ENCODE results near the gene PSME1.

The PSME1 gene

DNA sequence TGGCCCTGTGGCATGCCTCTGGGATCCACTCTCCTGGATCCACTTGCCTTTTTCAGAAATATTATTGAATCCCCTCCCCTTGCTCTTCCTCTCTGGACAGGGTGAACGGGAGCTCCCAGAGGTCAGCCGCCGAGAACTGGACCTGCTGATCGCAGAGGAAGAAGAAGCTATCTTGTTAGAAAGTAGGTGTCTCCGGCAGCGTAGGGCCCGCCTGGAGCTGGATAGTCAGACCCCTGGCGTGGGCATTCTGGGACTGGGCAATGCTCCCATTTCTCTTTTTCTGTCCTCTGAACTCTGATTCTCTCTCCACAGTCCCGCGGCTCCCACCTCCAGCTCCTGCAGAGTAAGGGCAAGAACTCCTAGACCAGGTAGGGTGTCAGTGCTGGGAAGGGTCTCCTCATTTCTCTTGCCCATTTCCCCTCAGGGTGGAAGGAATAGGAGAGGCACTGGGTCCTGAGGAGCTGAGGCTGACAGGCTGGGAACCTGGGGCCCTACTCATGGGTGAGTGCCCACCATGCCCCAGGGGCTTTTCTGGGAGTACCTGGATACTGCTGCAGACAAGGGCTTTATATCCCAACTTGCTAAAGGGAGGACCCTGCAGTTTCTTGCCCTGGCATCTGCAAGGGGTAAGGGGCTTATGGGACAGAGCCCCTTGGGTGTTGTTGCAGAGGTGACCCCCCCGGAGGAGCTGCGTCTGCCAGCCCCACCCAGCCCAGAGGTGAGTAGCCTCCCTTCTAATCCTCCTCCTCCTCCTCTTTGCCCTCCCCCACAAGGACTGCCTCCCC is 41.2 kb downstream of the PSME1 start:
- DNase-seq, result no peak

DNA sequence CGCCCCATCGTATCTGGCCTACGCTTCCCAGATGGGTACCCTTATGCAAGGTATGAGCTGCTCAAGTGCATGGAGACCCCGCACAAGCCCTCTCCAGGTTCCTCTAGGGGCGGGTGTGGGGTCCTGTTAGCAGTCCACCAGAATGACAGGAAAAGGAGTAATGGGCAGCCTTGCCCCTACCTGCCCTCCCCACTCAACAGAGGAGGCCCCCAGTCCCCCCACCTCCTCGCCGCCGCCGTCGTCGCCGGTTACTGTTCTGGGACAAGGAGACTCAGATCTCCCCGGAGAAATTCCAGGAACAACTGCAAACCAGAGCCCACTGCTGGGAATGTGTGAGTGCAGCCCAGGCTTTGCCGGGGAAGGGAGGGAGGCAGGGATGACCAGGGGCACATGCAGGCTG is 41.9 kb downstream of the PSME1 start:
- no peak for DNase-seq

DNA sequence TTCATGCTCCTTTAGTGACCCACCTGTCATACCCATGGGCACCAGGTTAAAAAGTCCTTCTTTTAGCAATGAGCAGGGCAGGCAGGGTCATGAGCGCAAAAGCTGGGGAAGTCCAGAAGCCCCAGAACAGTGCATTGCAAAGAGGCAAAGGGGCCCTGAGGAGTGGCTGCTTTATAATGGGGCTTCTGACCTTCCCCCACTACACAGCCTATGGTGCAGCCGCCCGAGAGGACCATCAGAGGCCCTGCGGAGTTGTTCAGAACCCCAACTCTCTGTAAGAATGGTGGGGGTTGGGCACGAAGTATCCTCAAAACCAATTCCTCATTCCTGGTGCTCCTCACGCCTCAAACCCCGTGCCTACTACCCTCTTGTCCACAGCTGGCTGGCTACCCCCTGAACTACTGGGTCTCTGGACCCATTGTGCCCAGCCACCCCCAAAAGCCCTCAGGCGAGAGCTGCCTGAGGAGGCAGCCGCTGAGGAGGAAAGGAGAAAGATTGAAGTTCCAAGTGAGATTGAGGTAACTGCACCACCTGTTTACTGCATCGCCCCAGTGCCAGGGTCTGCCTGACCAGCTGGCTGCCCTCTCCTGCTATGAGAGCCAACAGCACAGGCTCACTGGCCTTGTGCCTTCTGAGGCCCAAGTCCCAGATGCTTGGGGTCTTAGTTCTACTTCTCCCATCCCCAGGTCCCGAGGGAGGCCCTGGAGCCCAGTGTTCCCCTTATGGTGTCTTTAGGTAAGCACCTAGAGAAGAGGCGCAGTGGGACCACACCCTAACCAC is 42.6 kb downstream of the PSME1 start:
- DNase-seq, result no peak

DNA sequence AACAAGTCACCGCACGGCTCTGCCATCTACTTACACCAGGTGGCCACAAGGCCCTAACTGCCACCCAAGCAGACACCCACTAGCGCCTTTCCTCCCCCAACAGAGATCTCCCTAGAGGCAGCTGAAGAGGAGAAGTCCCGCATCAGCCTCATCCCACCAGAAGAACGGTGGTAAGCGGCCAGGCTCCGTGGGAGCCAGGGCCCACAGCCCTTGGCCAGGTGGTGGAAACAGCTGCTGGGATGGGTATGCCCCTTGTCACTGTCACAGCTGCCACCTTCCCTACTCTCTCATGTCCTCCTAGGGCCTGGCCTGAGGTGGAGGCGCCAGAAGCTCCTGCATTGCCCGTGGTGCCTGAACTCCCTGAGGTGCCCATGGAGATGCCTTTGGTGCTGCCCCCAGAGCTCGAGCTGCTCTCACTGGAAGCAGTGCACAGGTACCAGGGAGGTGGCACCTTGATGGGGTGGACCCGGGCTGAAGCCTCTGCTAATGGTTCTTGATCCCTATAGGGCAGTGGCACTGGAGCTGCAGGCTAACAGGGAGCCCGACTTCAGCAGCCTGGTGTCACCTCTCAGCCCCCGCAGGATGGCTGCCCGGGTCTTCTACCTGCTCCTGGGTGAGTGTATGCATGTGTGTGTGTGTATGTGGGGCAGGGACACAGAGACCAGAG is 43.4 kb downstream of the PSME1 start:
- DNase-seq, result no peak

DNA sequence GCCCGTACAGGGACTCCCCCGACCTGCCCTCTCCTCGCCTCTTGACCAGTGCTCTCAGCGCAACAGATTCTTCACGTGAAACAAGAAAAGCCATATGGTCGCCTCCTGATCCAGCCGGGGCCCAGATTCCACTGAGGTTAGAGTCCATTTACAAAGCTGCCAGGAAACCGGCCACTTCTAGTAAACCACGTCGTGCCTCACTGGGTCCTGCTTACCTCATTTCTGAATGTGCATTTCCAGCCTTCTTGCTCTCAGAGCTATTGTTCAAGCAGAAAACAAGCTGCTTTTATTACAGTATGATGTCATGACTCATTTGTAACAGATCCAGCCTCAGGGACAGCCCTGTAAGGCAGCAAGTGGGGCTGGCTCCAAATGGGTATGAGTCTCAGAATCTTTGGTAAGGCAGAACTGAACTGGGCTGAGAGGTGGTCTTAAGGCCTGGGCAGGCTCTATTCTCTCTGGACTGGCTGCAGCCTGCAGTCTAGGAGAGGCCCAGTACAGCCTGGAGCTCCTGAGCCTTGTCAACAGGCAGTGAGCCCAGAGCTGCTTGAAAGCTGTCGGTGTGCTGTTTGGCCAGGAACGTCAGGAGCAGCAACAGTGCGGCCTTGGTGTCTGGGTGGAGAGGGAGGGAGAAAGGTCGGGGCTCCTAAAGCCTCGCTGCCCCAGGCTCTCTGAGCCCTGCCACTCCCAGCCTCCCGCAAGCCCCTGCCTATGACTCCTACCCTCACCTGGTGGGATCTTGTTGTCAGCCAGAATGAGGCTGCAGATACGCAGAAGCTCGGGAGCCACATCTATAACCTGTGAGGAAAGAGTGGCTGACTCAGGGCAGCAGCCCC is 44.2 kb downstream of the PSME1 start:
- DNase-seq, result no peak

DNA sequence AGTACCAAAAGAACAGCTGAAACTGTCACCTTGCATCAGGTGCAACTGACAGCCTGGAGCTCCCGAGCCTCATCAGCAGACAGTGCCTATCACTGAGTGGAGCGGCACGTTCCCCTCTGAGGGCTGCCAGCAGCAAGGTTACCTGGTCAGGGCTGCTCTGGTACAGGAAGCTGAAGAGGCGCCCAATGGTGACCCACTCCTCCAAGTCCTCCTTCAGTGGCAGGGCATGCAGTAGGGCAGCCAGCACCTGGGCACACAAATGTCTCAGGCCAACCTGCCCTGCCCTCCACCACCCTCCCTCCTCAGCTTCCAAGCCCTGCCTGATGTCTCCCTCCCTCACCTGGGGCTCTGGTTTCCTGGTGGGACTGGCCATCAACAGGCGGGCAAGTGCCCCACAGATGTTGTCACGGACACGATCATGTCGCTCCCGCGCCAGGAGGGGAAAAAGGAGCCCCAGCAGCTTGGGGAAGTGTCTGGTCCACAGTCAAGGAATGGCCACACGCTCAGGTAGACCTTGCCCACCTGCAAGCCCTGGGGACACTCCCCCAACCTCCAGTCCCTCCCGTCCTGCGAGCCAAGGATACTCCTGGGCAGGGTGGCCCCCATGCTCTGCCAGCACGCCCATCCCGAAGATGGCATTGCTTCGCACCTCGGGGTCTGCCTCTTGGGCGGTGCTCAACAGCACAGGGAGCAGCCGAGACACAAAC is 45.5 kb downstream of the PSME1 start:
- DNase-seq, result no peak

DNA sequence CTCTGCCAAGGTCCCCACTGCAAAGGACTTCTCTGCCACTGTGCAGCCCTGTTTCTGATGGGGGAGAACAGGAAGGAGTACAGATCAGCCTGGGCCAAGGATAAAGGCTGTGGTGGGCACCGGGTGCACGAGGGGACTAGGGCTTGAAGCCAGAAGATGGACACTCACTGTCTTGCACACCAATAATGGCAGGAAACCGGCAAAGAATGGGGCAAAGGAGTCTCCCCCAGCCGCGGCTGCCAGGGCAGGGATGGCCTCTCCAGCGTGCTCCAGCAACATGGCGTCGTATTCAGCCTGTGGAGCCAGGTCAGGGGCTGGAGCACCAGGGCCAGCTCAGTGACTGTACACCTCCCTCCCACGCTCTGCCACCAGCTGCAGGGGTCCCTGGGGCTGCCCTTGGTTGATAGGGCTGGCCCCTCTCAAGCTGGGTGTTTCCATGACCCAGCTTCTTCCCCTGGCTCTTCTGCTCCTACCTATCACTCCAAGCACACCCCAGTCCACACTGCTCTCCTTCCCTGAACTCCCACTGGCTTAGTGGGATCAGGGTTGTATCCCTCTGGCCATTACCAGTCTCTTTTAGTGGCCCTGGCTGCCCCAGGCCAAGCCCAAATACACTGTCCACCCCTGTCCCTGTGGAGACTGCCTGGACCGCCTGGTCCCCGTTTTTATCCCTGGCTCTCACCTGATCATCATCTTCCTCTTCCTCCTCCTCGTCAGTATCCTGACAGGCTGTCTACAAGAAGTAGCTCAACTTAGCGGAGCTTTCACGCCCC is 46.3 kb downstream of the PSME1 start:
- no peak for DNase-seq

DNA sequence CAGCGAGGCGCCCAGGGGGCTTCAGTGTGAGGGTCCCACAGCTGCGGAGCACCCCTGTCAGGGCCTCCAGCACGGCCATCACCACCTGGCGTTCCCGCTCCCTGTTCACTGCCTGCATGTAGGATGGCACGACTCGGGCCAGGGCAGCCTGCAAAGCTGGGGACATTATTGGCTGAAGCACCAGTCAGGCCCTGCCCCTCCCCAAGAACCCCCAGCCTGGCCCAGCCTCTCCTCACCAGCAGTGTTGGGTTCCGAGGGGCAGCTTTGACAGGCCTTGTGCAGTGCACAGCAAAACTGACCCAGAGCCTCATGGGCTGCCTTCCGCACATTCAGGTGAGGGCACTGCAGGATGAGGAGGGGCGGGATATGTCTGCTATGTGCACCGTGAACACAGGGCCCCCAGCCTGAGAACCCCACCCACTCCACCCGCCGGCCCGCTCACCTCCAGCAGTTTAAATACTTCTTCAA is 47.1 kb downstream of the PSME1 start:
- DNase-seq, result no peak

DNA sequence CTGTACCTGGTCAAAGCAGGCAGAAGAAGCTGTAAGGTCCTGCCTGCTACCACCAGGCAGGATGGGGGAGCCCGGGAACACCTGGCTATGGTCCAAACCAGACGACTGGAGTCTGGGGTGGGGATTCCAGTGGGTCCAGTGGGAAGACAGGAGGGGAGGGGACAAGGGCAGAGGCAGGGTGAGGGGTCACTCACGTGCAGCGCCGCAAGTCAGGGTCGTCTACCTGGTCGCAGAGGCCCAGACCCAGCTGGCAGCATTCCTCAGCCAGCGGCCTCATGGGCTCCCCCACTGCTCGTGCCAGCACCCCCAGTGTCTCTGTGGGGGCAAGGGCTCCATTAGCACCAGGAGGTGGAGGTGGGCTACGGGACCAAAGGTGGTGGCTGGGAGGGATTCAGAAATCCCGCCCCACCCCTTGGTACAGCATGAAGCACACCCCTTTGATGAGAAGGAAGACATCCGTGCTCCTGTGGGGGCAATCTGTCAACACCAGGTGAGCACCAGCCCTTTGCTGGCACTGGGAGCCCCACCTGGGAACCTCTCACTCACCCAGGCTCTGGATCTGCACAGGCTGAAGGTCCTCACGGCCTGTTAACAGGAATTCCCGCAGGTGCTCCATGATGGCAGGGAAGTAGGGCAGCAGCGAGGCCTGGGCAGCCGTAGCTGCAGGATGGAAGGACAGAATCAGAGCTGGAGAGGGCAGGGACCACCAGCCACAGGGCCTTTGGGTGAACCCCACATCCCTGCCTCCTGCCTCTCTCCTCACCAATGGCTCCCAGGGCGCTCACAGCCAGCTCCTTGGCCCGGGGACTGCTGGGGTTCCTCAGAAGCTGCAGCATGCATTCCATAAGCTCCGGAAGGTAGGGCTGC is 48.3 kb downstream of the PSME1 start:
- DNase-seq, result no peak

DNA sequence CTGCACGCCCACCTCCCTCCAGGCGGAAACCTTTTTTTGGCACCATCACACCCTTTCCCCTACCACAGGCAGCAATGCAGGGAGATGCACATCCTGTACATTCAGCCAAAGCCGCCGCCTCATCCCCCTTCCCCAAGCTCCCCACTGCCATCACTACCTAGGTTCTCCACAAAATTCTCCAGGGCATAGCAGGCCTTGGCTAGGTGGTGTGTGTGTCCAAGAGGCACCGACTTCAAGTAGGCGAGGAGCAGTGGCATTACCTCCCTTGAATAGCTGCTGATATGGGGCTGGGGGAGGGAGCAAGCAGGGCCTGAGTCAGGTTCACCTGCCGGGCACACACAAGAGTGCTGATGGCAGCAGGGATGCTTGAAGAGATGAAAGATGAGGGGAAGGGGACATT is 49.0 kb downstream of the PSME1 start:
- DNase-seq, result no peak

DNA sequence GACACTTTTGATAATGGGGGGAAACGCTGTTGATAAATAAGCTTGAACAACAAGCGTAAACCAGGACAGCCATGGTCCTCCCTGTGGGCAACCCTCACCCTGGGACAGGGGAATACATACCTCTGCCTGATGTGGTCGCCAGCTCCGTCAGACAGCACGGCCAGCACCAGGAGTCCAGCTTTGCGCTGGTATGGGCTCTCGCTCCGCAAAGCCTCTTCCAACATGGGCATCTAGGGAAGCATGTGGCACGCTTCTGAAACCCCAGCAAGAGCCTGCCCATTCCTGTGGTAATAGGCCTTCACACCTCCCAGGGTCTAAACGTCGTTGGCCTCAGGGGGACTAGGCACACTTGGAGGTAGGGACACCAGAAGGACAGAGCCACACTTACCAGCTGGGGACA is 49.7 kb downstream of the PSME1 start:
- no peak for DNase-seq

DNA sequence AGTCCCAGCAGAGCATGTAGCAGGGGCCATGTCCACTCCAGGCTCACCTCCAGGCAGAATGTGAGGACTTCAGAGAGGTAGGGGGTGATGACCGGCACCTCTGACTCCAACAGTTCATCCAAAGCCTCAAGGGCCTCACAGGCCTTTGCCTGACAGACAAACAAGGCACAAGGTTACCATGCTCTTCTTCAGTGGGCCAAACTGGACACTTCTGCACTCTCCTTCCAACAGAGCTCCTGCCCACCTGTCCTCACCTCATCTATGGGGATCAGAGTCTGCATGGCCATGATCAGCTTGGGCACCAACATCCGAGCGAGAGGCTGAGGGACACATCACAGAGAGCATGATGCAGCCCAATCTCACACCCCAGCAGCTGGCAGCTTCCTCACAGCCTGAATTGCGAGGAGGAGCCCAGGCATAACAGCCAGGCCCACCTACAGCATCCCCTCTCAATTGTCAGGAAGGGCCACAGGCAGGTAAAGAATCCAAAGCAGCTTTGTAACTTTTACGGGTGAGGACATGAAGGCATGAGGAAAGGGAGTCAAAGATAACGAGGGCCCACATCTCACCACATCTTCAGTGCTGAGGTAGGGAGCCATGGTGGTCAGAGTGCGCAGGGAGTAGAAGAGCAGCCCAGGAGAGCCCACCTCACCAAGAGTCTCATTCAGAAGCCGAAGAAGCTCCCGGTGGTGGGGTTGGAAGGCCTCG is 51.0 kb downstream of the PSME1 start:
- no peak for DNase-seq

DNA sequence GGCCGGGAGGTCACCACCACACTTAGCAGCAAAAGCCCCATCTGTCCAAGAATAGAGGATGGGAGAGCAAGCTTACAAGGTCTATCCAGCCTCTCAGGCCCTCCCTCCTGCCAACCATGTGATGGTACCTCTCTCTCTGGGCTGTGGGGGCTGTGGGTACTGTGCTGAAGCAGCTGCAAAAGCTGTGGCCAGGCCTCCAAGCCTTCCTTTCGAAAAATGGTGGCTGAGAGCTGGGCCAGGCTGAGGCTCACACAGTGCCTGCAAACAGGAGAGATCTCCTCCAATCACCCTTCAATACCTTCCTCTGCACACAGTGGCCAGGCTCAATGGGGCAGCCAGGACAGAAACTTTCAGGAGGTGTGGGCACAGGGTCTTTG is 51.5 kb downstream of the PSME1 start:
- no peak for DNase-seq
